NCI-H748 (cell line): Measurements from ENCODE around the gene RNLS.

Source experiments
- DNase-seq: peaks from one replicate; lab custom pipeline; 2025; ENCODE audit not compliant: unreplicated experiment; lab: John Stamatoyannopoulos, UW

The RNLS gene

GRCh38 chr10:88270061-88270808 is 312.9 kb downstream of the RNLS start:
- DNase-seq = no peak

GRCh38 chr10:88262591-88263234 is 320.4 kb downstream of the RNLS start:
- no peak for DNase-seq

GRCh38 chr10:88261152-88261551 is 322.0 kb downstream of the RNLS start:
- no peak for DNase-seq

- no peak for DNase-seq
Observed at GRCh38 chr10:88260329-88261051, 322.6 kb downstream of the RNLS start.

GRCh38 chr10:88259381-88259780 is 323.7 kb downstream of the RNLS start:
- DNase-seq = no peak

GRCh38 chr10:88256886-88257285 is 326.2 kb downstream of the RNLS start:
- no peak for DNase-seq

- peak; percentile 11 for DNase-seq
Observed at GRCh38 chr10:88256013-88256680, 327.0 kb downstream of the RNLS start.

GRCh38 chr10:88254091-88254490 is 329.0 kb downstream of the RNLS start:
- no peak for DNase-seq

GRCh38 chr10:88253622-88254021 is 329.5 kb downstream of the RNLS start:
- no peak for DNase-seq

- no peak for DNase-seq
Observed at GRCh38 chr10:88253128-88253527, 330.0 kb downstream of the RNLS start.

- DNase-seq = no peak
Observed at GRCh38 chr10:88249450-88249849, 333.7 kb downstream of the RNLS start.

- DNase-seq = no peak
Observed at GRCh38 chr10:88246675-88247074, 336.4 kb downstream of the RNLS start.

GRCh38 chr10:88245974-88246511 is 337.1 kb downstream of the RNLS start:
- no peak for DNase-seq

- DNase-seq = no peak
Observed at GRCh38 chr10:88244781-88245625, 338.1 kb downstream of the RNLS start.

GRCh38 chr10:88243836-88244730 is 339.0 kb downstream of the RNLS start:
- no peak for DNase-seq

GRCh38 chr10:88243202-88243744 is 339.8 kb downstream of the RNLS start:
- no peak for DNase-seq

GRCh38 chr10:88241501-88241900 is 341.6 kb downstream of the RNLS start:
- no peak for DNase-seq

GRCh38 chr10:88239212-88239611 is 343.9 kb downstream of the RNLS start:
- DNase-seq = no peak

GRCh38 chr10:88238615-88238914 is 344.6 kb downstream of the RNLS start:
- no peak for DNase-seq
